HFF-Myc (cell line): ENCODE measurements around the gene UBE2O.

ENCODE experiments used
- DNase-seq: peaks from one replicate; pipeline ENCODE4 v3.0.0-alpha.2; 2011; ENCODE audit warnings: low read depth; ENCODE audit errors: extremely low read depth
- H3K4me3 ChIP-seq: replicated peaks from 2 replicates; pipeline ENCODE4 v1.5.1; 2011; ENCODE audit warnings: low read depth, mild to moderate bottlenecking, control low read depth, low read length
- TF ChIP-seq, protein P1 (sequence below): IDR thresholded peaks from 2 replicates; pipeline ENCODE4 v1.5.1; 2012; ENCODE audit warnings: mild to moderate bottlenecking, low read depth, low read length, control low read depth; ENCODE audit errors: missing control alignments

Gene UBE2O

GRCh38 chr17:76484228-76484725 is 31.3 kb upstream of the UBE2O start:
- DNase-seq, result no peak
- TF ChIP-seq, protein P1, sequence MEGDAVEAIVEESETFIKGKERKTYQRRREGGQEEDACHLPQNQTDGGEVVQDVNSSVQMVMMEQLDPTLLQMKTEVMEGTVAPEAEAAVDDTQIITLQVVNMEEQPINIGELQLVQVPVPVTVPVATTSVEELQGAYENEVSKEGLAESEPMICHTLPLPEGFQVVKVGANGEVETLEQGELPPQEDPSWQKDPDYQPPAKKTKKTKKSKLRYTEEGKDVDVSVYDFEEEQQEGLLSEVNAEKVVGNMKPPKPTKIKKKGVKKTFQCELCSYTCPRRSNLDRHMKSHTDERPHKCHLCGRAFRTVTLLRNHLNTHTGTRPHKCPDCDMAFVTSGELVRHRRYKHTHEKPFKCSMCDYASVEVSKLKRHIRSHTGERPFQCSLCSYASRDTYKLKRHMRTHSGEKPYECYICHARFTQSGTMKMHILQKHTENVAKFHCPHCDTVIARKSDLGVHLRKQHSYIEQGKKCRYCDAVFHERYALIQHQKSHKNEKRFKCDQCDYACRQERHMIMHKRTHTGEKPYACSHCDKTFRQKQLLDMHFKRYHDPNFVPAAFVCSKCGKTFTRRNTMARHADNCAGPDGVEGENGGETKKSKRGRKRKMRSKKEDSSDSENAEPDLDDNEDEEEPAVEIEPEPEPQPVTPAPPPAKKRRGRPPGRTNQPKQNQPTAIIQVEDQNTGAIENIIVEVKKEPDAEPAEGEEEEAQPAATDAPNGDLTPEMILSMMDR, result no peak
- no peak overlapping the region for H3K4me3 ChIP-seq

DNA sequence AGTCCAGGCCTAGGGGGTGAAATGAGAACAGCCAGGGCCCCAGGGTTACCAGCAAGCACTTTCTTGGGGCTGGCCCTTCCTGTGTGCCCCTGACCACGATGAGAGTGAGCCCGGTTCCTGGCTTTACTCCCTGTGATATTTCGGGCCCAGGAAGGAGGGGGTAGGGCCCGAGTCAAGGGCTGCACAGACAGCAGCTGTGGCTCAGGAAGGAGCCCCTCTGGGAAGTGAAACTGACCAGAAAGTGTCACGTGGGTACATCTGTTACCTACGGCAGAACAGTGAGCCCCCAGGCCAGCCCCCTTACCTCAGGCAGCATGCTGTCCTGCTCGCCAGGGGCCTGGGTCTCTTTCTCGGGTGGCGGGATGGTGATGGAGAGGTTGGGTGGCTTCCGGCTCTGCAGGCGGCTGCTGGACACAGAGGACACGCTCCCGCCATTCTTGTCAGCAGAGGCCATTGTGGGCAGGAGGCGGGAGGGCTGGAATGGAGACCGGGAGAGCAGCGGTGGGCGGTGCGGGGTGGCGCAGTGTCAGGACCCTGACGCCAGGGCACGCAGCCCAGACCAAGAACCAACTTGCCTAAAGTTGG is 28.2 kb upstream of the UBE2O start:
- H3K4me3 ChIP-seq, result no peak overlapping the region
- DNase-seq, result no peak
- TF ChIP-seq, protein P1, result no peak

GRCh38 chr17:76480632-76481031 is 27.7 kb upstream of the UBE2O start:
- TF ChIP-seq, protein P1, result no peak
- no peak for DNase-seq
- no peak overlapping the region for H3K4me3 ChIP-seq

- TF ChIP-seq, protein P1, result no peak
- no peak overlapping the region for H3K4me3 ChIP-seq
- DNase-seq, result no peak
Measured at GRCh38 chr17:76479515-76480060, 26.6 kb upstream of the UBE2O start.

DNA sequence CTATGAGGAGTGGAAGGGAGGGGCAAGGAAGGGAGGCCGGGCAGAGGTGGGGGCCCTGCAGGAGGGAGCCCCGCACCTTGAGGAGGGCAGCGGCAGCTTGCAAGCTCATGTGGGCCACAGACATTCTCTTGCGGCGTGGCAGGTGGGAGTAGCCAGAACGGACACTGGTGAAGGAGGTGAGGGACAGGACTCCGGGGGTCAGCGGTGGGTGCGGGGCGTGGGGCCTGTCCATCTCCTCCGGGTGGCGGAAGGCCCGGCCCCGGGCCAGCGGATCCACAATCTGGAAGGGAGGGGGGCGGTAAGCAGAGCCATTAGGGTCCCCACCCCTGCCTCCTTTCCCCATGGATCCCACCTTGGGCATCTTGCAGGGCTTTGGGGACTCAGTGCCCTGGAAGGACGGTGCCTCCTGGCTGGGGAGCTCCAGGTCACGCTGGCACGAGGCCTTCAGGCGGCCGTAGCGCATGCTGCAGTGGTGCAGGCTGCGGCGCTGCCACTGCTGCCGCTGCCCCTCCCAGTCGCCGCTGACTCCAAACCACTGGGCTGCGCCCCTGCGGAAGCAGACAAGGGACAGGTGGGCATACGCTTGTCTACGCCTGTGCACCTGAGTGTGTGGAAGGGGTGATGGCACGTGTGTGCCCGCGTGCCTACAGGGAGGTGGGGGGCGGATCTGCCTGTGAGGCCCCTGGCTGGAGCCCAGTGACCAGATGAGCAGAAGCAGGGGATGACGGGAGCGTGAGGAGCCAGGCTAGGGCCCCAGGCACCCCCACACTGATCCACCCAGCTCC is 26.0 kb upstream of the UBE2O start:
- DNase-seq, result no peak
- no peak overlapping the region for H3K4me3 ChIP-seq
- TF ChIP-seq, protein P1, result no peak

DNA sequence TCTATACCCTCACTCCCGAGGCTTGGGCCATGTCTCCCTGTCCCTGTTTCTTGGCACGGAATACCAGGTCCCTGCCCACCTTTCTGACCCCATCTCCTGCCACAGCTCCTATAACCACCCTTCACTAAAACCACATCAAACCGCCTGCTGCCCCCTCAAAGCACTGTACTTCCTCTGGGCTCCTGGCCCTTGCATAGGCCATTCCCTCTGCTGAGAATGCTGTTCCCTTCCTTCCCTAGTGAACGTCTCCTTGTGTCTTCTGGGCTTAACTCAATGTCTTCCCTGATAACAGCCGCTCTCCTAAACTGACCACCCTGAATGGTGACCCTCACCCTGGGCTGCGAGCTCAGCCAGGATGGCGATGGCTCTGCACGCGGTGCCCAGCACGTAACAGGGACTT is 25.1 kb upstream of the UBE2O start:
- no peak for DNase-seq
- H3K4me3 ChIP-seq, result no peak overlapping the region
- TF ChIP-seq, protein P1, result no peak
